GM12878 (cell line): ENCODE data around the gene AGBL4.

Experiments
- BRCA1 ChIP-seq: IDR thresholded peaks from 2 replicates; pipeline ENCODE4 v1.6.1; 2011; ENCODE audit warnings: low read depth, low read length, improper control_type of control experiment
- EP300 ChIP-seq, 2 experiments: fragments of 150-350 bp in 1 of 2; IDR thresholded peaks; 2 replicates each; pipeline ENCODE4 v1.6.1; 2011 to 2012; ENCODE audit warnings: low read depth in 2 of 2, low read length in 2 of 2, borderline replicate concordance in 1 of 2, improper control_type of control experiment in 1 of 2, inconsistent platforms in 1 of 2; ENCODE audit not compliant: control insufficient read depth in 1 of 2
- KDM1A ChIP-seq: fragments of 200-600 bp; sonication (generic); IDR thresholded peaks from 2 replicates; pipeline ENCODE4 v1.6.1; 2016; ENCODE audit warnings: borderline replicate concordance
- POLR2A ChIP-seq: IDR thresholded peaks from 2 replicates; pipeline ENCODE4 v1.6.1; 2011; ENCODE audit warnings: low read depth, mild to moderate bottlenecking, low read length
- SIN3A ChIP-seq: IDR thresholded peaks from 2 replicates; pipeline ENCODE4 v1.6.1; 2012; ENCODE audit warnings: low read depth, low read length, improper control_type of control experiment
- SPI1 ChIP-seq: IDR thresholded peaks from 2 replicates; pipeline ENCODE4 v1.6.1; 2011; ENCODE audit warnings: low read depth, mild to moderate bottlenecking, low read length, moderate library complexity, borderline replicate concordance; ENCODE audit not compliant: insufficient read depth
- SUZ12 ChIP-seq: fragments of 200-600 bp; sonication (generic); IDR thresholded peaks from one replicate; pipeline ENCODE4 v1.6.1; 2018; ENCODE audit warnings: antibody characterized with exemption, mild to moderate bottlenecking; ENCODE audit not compliant: unreplicated experiment
- ZNF274 ChIP-seq: IDR thresholded peaks from one replicate; pipeline ENCODE4 v1.8.0; 2011; ENCODE audit not compliant: insufficient read length, insufficient read depth
- TF ChIP-seq, protein P1 (sequence below), 3 experiments: IDR thresholded peaks in 2 of 3; conservative IDR thresholded peaks in 1 of 3; 2 replicates each; pipeline ENCODE4 v1.5.1; 2011; ENCODE audit warnings: low read depth in 3 of 3, low read length in 3 of 3, mild to moderate bottlenecking in 3 of 3, control low read depth in 2 of 3, moderate library complexity in 2 of 3, inconsistent platforms in 1 of 3, mixed read lengths in 1 of 3; ENCODE audit not compliant: control insufficient read depth in 2 of 3, insufficient read depth in 1 of 3; ENCODE audit errors: extremely low read depth in 1 of 3

DNA sequence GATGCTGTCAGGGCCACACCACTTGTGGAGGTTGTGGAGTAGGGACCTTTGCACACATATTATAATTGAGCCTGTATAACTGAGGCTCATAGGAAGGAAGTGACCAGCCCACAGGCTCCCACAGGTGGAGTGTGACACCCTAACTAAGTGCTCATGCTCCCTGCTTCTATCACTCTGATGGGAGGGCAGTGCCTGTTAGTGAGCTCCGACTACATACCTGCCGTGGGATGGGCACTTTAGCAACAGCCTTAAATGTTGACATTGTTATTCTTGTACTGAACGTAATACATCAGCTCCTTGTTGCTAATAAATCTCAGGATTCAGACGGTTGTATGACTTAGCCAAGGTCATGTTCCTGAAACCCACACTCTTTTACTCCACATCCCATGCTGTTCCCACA lies 1305.0 kb downstream of the AGBL4 start:
- TF ChIP-seq SIN3A = no peak
- no peak for TF ChIP-seq POLR2A
- TF ChIP-seq, protein P1, sequence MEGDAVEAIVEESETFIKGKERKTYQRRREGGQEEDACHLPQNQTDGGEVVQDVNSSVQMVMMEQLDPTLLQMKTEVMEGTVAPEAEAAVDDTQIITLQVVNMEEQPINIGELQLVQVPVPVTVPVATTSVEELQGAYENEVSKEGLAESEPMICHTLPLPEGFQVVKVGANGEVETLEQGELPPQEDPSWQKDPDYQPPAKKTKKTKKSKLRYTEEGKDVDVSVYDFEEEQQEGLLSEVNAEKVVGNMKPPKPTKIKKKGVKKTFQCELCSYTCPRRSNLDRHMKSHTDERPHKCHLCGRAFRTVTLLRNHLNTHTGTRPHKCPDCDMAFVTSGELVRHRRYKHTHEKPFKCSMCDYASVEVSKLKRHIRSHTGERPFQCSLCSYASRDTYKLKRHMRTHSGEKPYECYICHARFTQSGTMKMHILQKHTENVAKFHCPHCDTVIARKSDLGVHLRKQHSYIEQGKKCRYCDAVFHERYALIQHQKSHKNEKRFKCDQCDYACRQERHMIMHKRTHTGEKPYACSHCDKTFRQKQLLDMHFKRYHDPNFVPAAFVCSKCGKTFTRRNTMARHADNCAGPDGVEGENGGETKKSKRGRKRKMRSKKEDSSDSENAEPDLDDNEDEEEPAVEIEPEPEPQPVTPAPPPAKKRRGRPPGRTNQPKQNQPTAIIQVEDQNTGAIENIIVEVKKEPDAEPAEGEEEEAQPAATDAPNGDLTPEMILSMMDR (IDR thresholded peaks at IDR 0.05 in 2 of 3, conservative IDR thresholded peaks at IDR 0.05 in 1 of 3; ENCODE audit: control insufficient read depth in 2 of 3, extremely low read depth in 1 of 3, insufficient read depth in 1 of 3, low read depth in 3 of 3, low read length in 3 of 3) = no peak
- TF ChIP-seq SPI1 = no peak
- TF ChIP-seq KDM1A = no peak
- no peak for TF ChIP-seq BRCA1
- TF ChIP-seq ZNF274 = no peak
- TF ChIP-seq EP300 (IDR thresholded peaks at IDR 0.05; ENCODE audit: borderline replicate concordance in 1 of 2, control insufficient read depth in 1 of 2, low read depth in 2 of 2, low read length in 2 of 2) = no peak
- TF ChIP-seq SUZ12 = no peak
